NCI-H1417 (cell line): Measurements from ENCODE around the gene NUP153.
"Not testable (repeated sequence)": the region's sequence is repeated elsewhere in the genome, so short reads cannot be mapped to it uniquely, and the experiment has no call there.

Source experiments
- DNase-seq, 3 experiments: peaks; one replicate each; lab custom pipeline; 2025; lab: John Stamatoyannopoulos, UW

The NUP153 gene

GRCh38 chr6:17706580-17707370, at the start of gene NUP153:
Gene NUP153, minus strand, starts transcription at chr6:17706925. Its CDS starts 538 bp downstream, at chr6:17706387.
- DNase-seq, result peak; percentile 98 to 99 (median 99)

GRCh38 chr6:17754254-17754653, 47.5 kb upstream of the NUP153 start:
- no peak for DNase-seq

GRCh38 chr6:17745324-17745723, 38.6 kb upstream of the NUP153 start:
- DNase-seq, result not testable (repeated sequence)

- not testable (repeated sequence) for DNase-seq
These were observed 38.1 kb upstream of the NUP153 start for GRCh38 chr6:17744757-17745308.

- DNase-seq, result no peak
These were observed 37.5 kb upstream of the NUP153 start for GRCh38 chr6:17744019-17744756.

GRCh38 chr6:17741507-17741906, 34.8 kb upstream of the NUP153 start:
- no peak for DNase-seq

- no peak for DNase-seq
These were observed 34.0 kb upstream of the NUP153 start for GRCh38 chr6:17740559-17741220.

- no peak for DNase-seq
These were observed 31.1 kb upstream of the NUP153 start for GRCh38 chr6:17737704-17738252.

- not testable (repeated sequence) for DNase-seq
These were observed 28.6 kb upstream of the NUP153 start for GRCh38 chr6:17735311-17735710.

- no peak for DNase-seq
These were observed 23.5 kb upstream of the NUP153 start for GRCh38 chr6:17730078-17730704.

- no peak for DNase-seq
These were observed 22.7 kb upstream of the NUP153 start for GRCh38 chr6:17729223-17730077.

- DNase-seq, result no peak
These were observed 22.0 kb upstream of the NUP153 start for GRCh38 chr6:17728551-17729222.

GRCh38 chr6:17725083-17725482, 18.4 kb upstream of the NUP153 start:
- DNase-seq, result peak; percentile 10 to 83 (median 67)

GRCh38 chr6:17724341-17724740, 17.6 kb upstream of the NUP153 start:
- no peak for DNase-seq

GRCh38 chr6:17721671-17722070, 14.9 kb upstream of the NUP153 start:
- no peak for DNase-seq

- DNase-seq, result peak in 2 of 3 experiments; percentile 10 to 18
These were observed 12.8 kb upstream of the NUP153 start for GRCh38 chr6:17719323-17720041.

GRCh38 chr6:17716221-17716620, 9.5 kb upstream of the NUP153 start:
- DNase-seq, result no peak

GRCh38 chr6:17714879-17715851, 8.4 kb upstream of the NUP153 start:
- DNase-seq, result no peak
